PC-3 (cell line): Measurements from ENCODE around the gene SRGN. TPM values are rescaled to one million over a fixed set of nuclear protein-coding genes. Genes with fewer than 3 reads are reported as not detected.

Experiments used
- ATAC-seq: fragments of 200-7000 bp; cut with Tn5 transposase; 2 replicates; pipeline ENCODE4 v1.9.1; 2020; ENCODE audit warnings: mild to moderate bottlenecking, moderate library complexity
- BruUV-seq: library from RNA; stranded (reverse); fragments of 400-500 nt; replicated peaks from 2 replicates; lab custom pipeline; 2021; lab: Mats Ljungman, UMichigan
- CTCF ChIA-PET: fragments of 300-600 bp; sonication (Branson Sonifier 250); formaldehyde crosslinking; loops from one replicate; lab custom pipeline; 2022; ENCODE audit warnings: antibody characterized with exemption; lab: Charles Lee
- POLR2A ChIA-PET: fragments of 300-600 bp; sonication (Branson Sonifier 250); formaldehyde crosslinking; loops from one replicate; lab custom pipeline; 2022; ENCODE audit warnings: antibody characterized with exemption; ENCODE audit not compliant: unreplicated experiment; lab: Charles Lee
- DNase-seq: peaks from one replicate; pipeline ENCODE4 v3.0.0-alpha.2; 2015
- H2AFZ ChIP-seq: fragments of 300-600 bp; sonication (generic); 2 replicates; pipeline ENCODE4 v1.6.0; 2016; ENCODE audit warnings: antibody characterized with exemption, low read length
- H3F3A ChIP-seq: fragments of 300-600 bp; sonication (generic); one replicate; pipeline ENCODE4 v1.6.0; 2017; ENCODE audit warnings: antibody characterized with exemption, low read length, control low read depth, mild to moderate bottlenecking; ENCODE audit not compliant: unreplicated experiment
- H3K27ac ChIP-seq: fragments of 300-600 bp; sonication (generic); 2 replicates; pipeline ENCODE4 v1.5.1; 2016; ENCODE audit warnings: mild to moderate bottlenecking, low read length
- H3K27me3 ChIP-seq: fragments of 300-600 bp; sonication (generic); 2 replicates; pipeline ENCODE4 v1.6.1; 2016; ENCODE audit warnings: low read length, mixed read lengths
- H3K36me3 ChIP-seq: fragments of 300-600 bp; sonication (generic); 2 replicates; pipeline ENCODE4 v1.6.1; 2016; ENCODE audit warnings: low read depth, mixed run types, low read length, mixed read lengths
- H3K4me1 ChIP-seq: fragments of 300-600 bp; sonication (generic); 2 replicates; pipeline ENCODE4 v1.5.1; 2016; ENCODE audit warnings: low read length; ENCODE audit not compliant: insufficient read depth
- H3K4me2 ChIP-seq: fragments of 300-600 bp; sonication (generic); 2 replicates; pipeline ENCODE4 v1.6.0; 2016; ENCODE audit warnings: low read length
- H3K4me3 ChIP-seq: fragments of 300-600 bp; sonication (generic); 2 replicates; pipeline ENCODE4 v1.5.1; 2016; ENCODE audit warnings: mild to moderate bottlenecking, low read length, mixed read lengths
- H3K79me2 ChIP-seq: fragments of 300-600 bp; sonication (generic); 2 replicates; pipeline ENCODE4 v1.6.1; 2017; ENCODE audit warnings: low read length, mixed read lengths
- H3K9ac ChIP-seq: fragments of 300-600 bp; sonication (generic); 2 replicates; pipeline ENCODE4 v1.6.0; 2016; ENCODE audit warnings: mild to moderate bottlenecking, low read length
- H3K9me2 ChIP-seq: fragments of 300-600 bp; sonication (generic); replicated peaks from 2 replicates; pipeline ENCODE4 v1.6.1; 2016; ENCODE audit warnings: mixed run types, low read length, mixed read lengths
- H3K9me3 ChIP-seq: fragments of 300-600 bp; sonication (generic); 2 replicates; pipeline ENCODE4 v1.6.1; 2016; ENCODE audit warnings: low read length, mixed read lengths
- H4K20me1 ChIP-seq: fragments of 300-600 bp; sonication (generic); 2 replicates; pipeline ENCODE4 v1.6.1; 2016; ENCODE audit warnings: low read length, mixed read lengths
- CTCF ChIP-seq: fragments of 300-600 bp; sonication (generic); conservative IDR thresholded peaks from 2 replicates; pipeline ENCODE4 v1.5.1; 2017; ENCODE audit warnings: antibody characterized with exemption, low read depth, mild to moderate bottlenecking, low read length
- EZH2 ChIP-seq: fragments of 300-600 bp; sonication (generic); IDR thresholded peaks from one replicate; pipeline ENCODE4 v1.6.1; 2017; ENCODE audit warnings: antibody characterized with exemption, mild to moderate bottlenecking, low read length; ENCODE audit not compliant: unreplicated experiment
- EZH2phosphoT487 ChIP-seq: fragments of 300-600 bp; sonication (generic); IDR thresholded peaks from 2 replicates; pipeline ENCODE4 v1.6.1; 2018; ENCODE audit warnings: mild to moderate bottlenecking, antibody characterized with exemption, low read length, borderline replicate concordance
- intact Hi-C: fragments of 100-400 bp; cut with micrococcal nuclease; formaldehyde crosslinking; loops from 2 replicates; pipeline ENCODE4 v1.9.0; 2023
- total RNA-seq: library from RNA; depleted of rRNA; stranded (reverse); fragments of >200 nt; gene quantifications from 2 replicates; pipeline ENCODE4 v1.2.3, GENCODE V29; 2014

The SRGN gene
- total RNA-seq, 1 experiment from 2014 or later, result 422 TPM

- ATAC-seq (no peak), DNase-seq (no peak)
- H3K36me3 ChIP-seq, result no peaks in the 10 kb centered on the region
- H3K79me2 ChIP-seq, result no peaks in the 10 kb centered on the region
- H3K27me3 ChIP-seq, result no peaks in the 10 kb centered on the region
- H3K9ac ChIP-seq, result no peak overlapping the region
- no peaks in the 10 kb centered on the region for H3K9me3 ChIP-seq
- TF ChIP-seq EZH2phosphoT487, result no peak
- TF ChIP-seq CTCF, result no peak
- no peak for TF ChIP-seq EZH2
- no peak overlapping the region for H2AFZ ChIP-seq
- ChIA-PET POLR2A (no interaction called here), CTCF (no interaction called here)
- no peak overlapping the region for H3K27ac ChIP-seq
- H3K4me1 ChIP-seq, result peaks cover 9% of the 10 kb centered on the region; the same call in 1 of the 2 replicates
- intact Hi-C loops, result no loop called here
- H3K4me3 ChIP-seq, result no peak overlapping the region
- H3K9me2 ChIP-seq, result no peaks in the 10 kb centered on the region
- BruUV-seq, result no TSS peak
- no peak overlapping the region for H3K4me2 ChIP-seq
- no peaks in the 10 kb centered on the region for H3F3A ChIP-seq
- H4K20me1 ChIP-seq, result no peaks in the 10 kb centered on the region
Observed at GRCh38 chr10:69069090-69070042, 18.5 kb upstream of the SRGN start.

- Histone ChIP-seq H4K20me1 (no peaks in the 10 kb centered on the region), H3K36me3 (no peaks in the 10 kb centered on the region), H3K4me1 (peaks cover 4% of the 10 kb centered on the region; the same call in 1 of the 2 replicates), H3K79me2 (no peaks in the 10 kb centered on the region), H3K9me3 (no peaks in the 10 kb centered on the region), H3K9me2 (no peaks in the 10 kb centered on the region), H3K9ac (no peak overlapping the region), H3K4me3 (no peak overlapping the region), H3K27me3 (no peaks in the 10 kb centered on the region), H2AFZ (no peak overlapping the region), H3K27ac (no peak overlapping the region), H3F3A (no peaks in the 10 kb centered on the region), H3K4me2 (no peak overlapping the region)
- BruUV-seq, result no TSS peak
- POLR2A ChIA-PET, result interaction anchor here (0.6 kb wide), 1 partner anchor 17 kb away, joined by 18 read pairs; the partner anchor contains the start of gene SRGN
- no peak for ATAC-seq
- CTCF ChIA-PET, result no interaction called here
- intact Hi-C loops, result no loop called here
- no peak for DNase-seq
- TF ChIP-seq EZH2, result no peak
- TF ChIP-seq EZH2phosphoT487, result no peak
- no peak for TF ChIP-seq CTCF
Observed at GRCh38 chr10:69070951-69071350, 17.0 kb upstream of the SRGN start.

GRCh38 chr10:69071610-69072009, 16.3 kb upstream of the SRGN start:
- BruUV-seq, result no TSS peak
- Histone ChIP-seq H2AFZ (no peak overlapping the region), H3K9me2 (no peaks in the 10 kb centered on the region), H4K20me1 (no peaks in the 10 kb centered on the region), H3K4me1 (no peaks in the 10 kb centered on the region), H3K27me3 (no peaks in the 10 kb centered on the region), H3K36me3 (no peaks in the 10 kb centered on the region), H3K4me2 (no peak overlapping the region), H3K79me2 (no peaks in the 10 kb centered on the region), H3K9ac (no peak overlapping the region), H3K27ac (no peak overlapping the region), H3F3A (no peaks in the 10 kb centered on the region), H3K4me3 (no peak overlapping the region), H3K9me3 (no peaks in the 10 kb centered on the region)
- ChIA-PET CTCF (no interaction called here), POLR2A (no interaction called here)
- DNase-seq (no peak), ATAC-seq (no peak)
- no peak for TF ChIP-seq EZH2
- no peak for TF ChIP-seq CTCF
- no peak for TF ChIP-seq EZH2phosphoT487
- intact Hi-C loops, result no loop called here
